ENCODE data around the gene HECTD4. TPM values are rescaled to one million over a fixed set of nuclear protein-coding genes. Genes with fewer than 3 reads are reported as not detected.
A peak's percentile ranks its signal among the peaks of the same experiment; 100 is the strongest.

HECTD4 gene
- total RNA-seq, 2 donors from 2014 or later, result 54.3 to 60.9 TPM

GRCh38 chr12:112172556-112173324 lies 209.5 kb downstream of the HECTD4 start:
- Mint-ChIP-seq H3K4me3 (no peak overlapping the region), H3K4me1 (no peaks in the 10 kb centered on the region), H3K27ac (peak overlapping the region; percentile 45), H3K36me3 (ENCODE audit: low read depth) (no peaks in the 10 kb centered on the region), H3K27me3 (no peaks in the 10 kb centered on the region)
- ATAC-seq (no peak), DNase-seq (no peak)
- no peaks in the 10 kb centered on the region for H3K9me3 ChIP-seq (ENCODE audit: control insufficient read depth, low read length, poor library complexity, severe bottlenecking)

GRCh38 chr12:112170971-112171596 lies 211.1 kb downstream of the HECTD4 start:
- Mint-ChIP-seq H3K4me1 (no peaks in the 10 kb centered on the region), H3K27me3 (no peaks in the 10 kb centered on the region), H3K27ac (peak overlapping the region; percentile 92), H3K36me3 (ENCODE audit: low read depth) (no peaks in the 10 kb centered on the region), H3K4me3 (peak overlapping the region; percentile 36)
- H3K9me3 ChIP-seq (ENCODE audit: control insufficient read depth, low read length, poor library complexity, severe bottlenecking), result no peaks in the 10 kb centered on the region
- no peak for ATAC-seq
- DNase-seq, result no peak

GRCh38 chr12:112170376-112170775 lies 211.9 kb downstream of the HECTD4 start:
- H3K4me1 Mint-ChIP-seq, result no peaks in the 10 kb centered on the region
- H3K36me3 Mint-ChIP-seq (ENCODE audit: low read depth), result no peaks in the 10 kb centered on the region
- H3K27me3 Mint-ChIP-seq, result no peaks in the 10 kb centered on the region
- H3K27ac Mint-ChIP-seq, result peak overlapping the region; percentile 92
- DNase-seq (no peak), ATAC-seq (peak; percentile 60)
- no peaks in the 10 kb centered on the region for H3K9me3 ChIP-seq (ENCODE audit: control insufficient read depth, low read length, poor library complexity, severe bottlenecking)
- no peak overlapping the region for H3K4me3 Mint-ChIP-seq

GRCh38 chr12:112169966-112170365 lies 212.3 kb downstream of the HECTD4 start:
- H3K9me3 ChIP-seq (ENCODE audit: control insufficient read depth, low read length, poor library complexity, severe bottlenecking), result no peaks in the 10 kb centered on the region
- no peaks in the 10 kb centered on the region for H3K36me3 Mint-ChIP-seq (ENCODE audit: low read depth)
- no peak overlapping the region for H3K4me3 Mint-ChIP-seq
- ATAC-seq, result no peak
- no peaks in the 10 kb centered on the region for H3K27me3 Mint-ChIP-seq
- H3K27ac Mint-ChIP-seq, result peak overlapping the region; percentile 92
- DNase-seq, result no peak
- H3K4me1 Mint-ChIP-seq, result no peaks in the 10 kb centered on the region

- Mint-ChIP-seq H3K27me3 (no peaks in the 10 kb centered on the region), H3K4me3 (no peak overlapping the region), H3K27ac (peak overlapping the region; percentile 92), H3K36me3 (ENCODE audit: low read depth) (no peaks in the 10 kb centered on the region), H3K4me1 (no peaks in the 10 kb centered on the region)
- ATAC-seq (no peak), DNase-seq (no peak)
- no peaks in the 10 kb centered on the region for H3K9me3 ChIP-seq (ENCODE audit: control insufficient read depth, low read length, poor library complexity, severe bottlenecking)
Observed at GRCh38 chr12:112169161-112169872, 212.9 kb downstream of the HECTD4 start.

GRCh38 chr12:112168561-112168971 lies 213.7 kb downstream of the HECTD4 start:
- Mint-ChIP-seq H3K4me1 (no peaks in the 10 kb centered on the region), H3K4me3 (no peak overlapping the region), H3K27ac (peak overlapping the region; percentile 92), H3K36me3 (ENCODE audit: low read depth) (peaks cover 2% of the 10 kb centered on the region), H3K27me3 (no peaks in the 10 kb centered on the region)
- DNase-seq (no peak), ATAC-seq (no peak)
- no peaks in the 10 kb centered on the region for H3K9me3 ChIP-seq (ENCODE audit: control insufficient read depth, low read length, poor library complexity, severe bottlenecking)

- DNase-seq, result no peak
- Mint-ChIP-seq H3K4me1 (no peaks in the 10 kb centered on the region), H3K27ac (peak overlapping the region; percentile 92), H3K4me3 (no peak overlapping the region), H3K27me3 (no peaks in the 10 kb centered on the region), H3K36me3 (ENCODE audit: low read depth) (peaks cover 2% of the 10 kb centered on the region)
- ATAC-seq, result no peak
- no peaks in the 10 kb centered on the region for H3K9me3 ChIP-seq (ENCODE audit: control insufficient read depth, low read length, poor library complexity, severe bottlenecking)
Observed at GRCh38 chr12:112167718-112168525, 214.3 kb downstream of the HECTD4 start.

GRCh38 chr12:112167031-112167461 lies 215.2 kb downstream of the HECTD4 start:
- no peaks in the 10 kb centered on the region for H3K9me3 ChIP-seq (ENCODE audit: control insufficient read depth, low read length, poor library complexity, severe bottlenecking)
- Mint-ChIP-seq H3K27ac (peak overlapping the region; percentile 92), H3K4me3 (no peak overlapping the region), H3K4me1 (no peaks in the 10 kb centered on the region), H3K27me3 (no peaks in the 10 kb centered on the region), H3K36me3 (ENCODE audit: low read depth) (peaks cover 2% of the 10 kb centered on the region)
- DNase-seq (no peak), ATAC-seq (no peak)

GRCh38 chr12:112166051-112167015 lies 215.9 kb downstream of the HECTD4 start:
- Mint-ChIP-seq H3K27ac (no peak overlapping the region), H3K4me3 (no peak overlapping the region)
- no peak for DNase-seq

GRCh38 chr12:112165624-112166023 lies 216.6 kb downstream of the HECTD4 start:
- peaks cover 2% of the 10 kb centered on the region for H3K36me3 Mint-ChIP-seq (ENCODE audit: low read depth)
- no peak for ATAC-seq
- H3K9me3 ChIP-seq (ENCODE audit: control insufficient read depth, low read length, poor library complexity, severe bottlenecking), result no peaks in the 10 kb centered on the region
- no peaks in the 10 kb centered on the region for H3K27me3 Mint-ChIP-seq
- H3K4me1 Mint-ChIP-seq, result no peaks in the 10 kb centered on the region
- peak overlapping the region; percentile 79 for H3K27ac Mint-ChIP-seq
- DNase-seq, result no peak
- no peak overlapping the region for H3K4me3 Mint-ChIP-seq

More at GRCh38 chr12:112166051-112167015, 215.9 kb downstream of the HECTD4 start:
- ATAC-seq, result no peak
- no peaks in the 10 kb centered on the region for H3K9me3 ChIP-seq (ENCODE audit: control insufficient read depth, low read length, poor library complexity, severe bottlenecking)
- Mint-ChIP-seq H3K27me3 (no peaks in the 10 kb centered on the region), H3K36me3 (ENCODE audit: low read depth) (peaks cover 2% of the 10 kb centered on the region), H3K4me1 (no peaks in the 10 kb centered on the region)

- ATAC-seq (no peak), DNase-seq (no peak)
- Mint-ChIP-seq H3K27ac (no peak overlapping the region), H3K4me1 (peaks cover 2% of the 10 kb centered on the region), H3K36me3 (ENCODE audit: low read depth) (peaks cover 2% of the 10 kb centered on the region), H3K4me3 (no peak overlapping the region), H3K27me3 (no peaks in the 10 kb centered on the region)
- no peaks in the 10 kb centered on the region for H3K9me3 ChIP-seq (ENCODE audit: control insufficient read depth, low read length, poor library complexity, severe bottlenecking)
Observed at GRCh38 chr12:112164011-112164660, 218.1 kb downstream of the HECTD4 start.

Data from T-helper 17 cell (primary cell).